ENCODE results near the gene VAV2. TPM values are rescaled to one million over a fixed set of nuclear protein-coding genes. Genes with fewer than 3 reads are reported as not detected.

Gene VAV2
- total RNA-seq, 1 donor from 2014 or later = 18.7 TPM

GRCh38 chr9:133887540-133888047 is 104.5 kb downstream of the VAV2 start:
- no peak for DNase-seq (ENCODE audit: low read depth)
- no peak overlapping the region for H3K4me3 ChIP-seq (ENCODE audit: low read depth, low read length)
- no peak for TF ChIP-seq CTCF (conservative IDR thresholded peaks at IDR 0.05; ENCODE audit: low read depth, low read length)

GRCh38 chr9:133886563-133887501 is 105.3 kb downstream of the VAV2 start:
- no peak for TF ChIP-seq CTCF (conservative IDR thresholded peaks at IDR 0.05; ENCODE audit: low read depth, low read length)

GRCh38 chr9:133884907-133885744 is 107.0 kb downstream of the VAV2 start:
- no peak for DNase-seq (ENCODE audit: low read depth)
- no peak for TF ChIP-seq CTCF (conservative IDR thresholded peaks at IDR 0.05; ENCODE audit: low read depth, low read length)

More at GRCh38 chr9:133886563-133887501, 105.3 kb downstream of the VAV2 start:
- no peak for DNase-seq (ENCODE audit: low read depth)
- no peak overlapping the region for H3K4me3 ChIP-seq (ENCODE audit: low read depth, low read length)

GRCh38 chr9:133882849-133883755 is 109.0 kb downstream of the VAV2 start:
- DNase-seq (ENCODE audit: low read depth) = no peak
- no peak for TF ChIP-seq CTCF (conservative IDR thresholded peaks at IDR 0.05; ENCODE audit: low read depth, low read length)
- H3K4me3 ChIP-seq (ENCODE audit: low read depth, low read length) = no peak overlapping the region

More at GRCh38 chr9:133884907-133885744, 107.0 kb downstream of the VAV2 start:
- H3K4me3 ChIP-seq (ENCODE audit: low read depth, low read length) = no peak overlapping the region

GRCh38 chr9:133881671-133882381 is 110.3 kb downstream of the VAV2 start:
- no peak for DNase-seq (ENCODE audit: low read depth)
- H3K4me3 ChIP-seq (ENCODE audit: low read depth, low read length) = no peak overlapping the region
- no peak for TF ChIP-seq CTCF (conservative IDR thresholded peaks at IDR 0.05; ENCODE audit: low read depth, low read length)

Data from epithelial cell of proximal tubule (primary cell).